Gastrocnemius medialis (tissue), 4 donors: Measurements from ENCODE around the gene EIF3I. TPM values are rescaled to one million over a fixed set of nuclear protein-coding genes. Genes with fewer than 3 reads are reported as not detected.
A peak's percentile ranks its signal among the peaks of the same experiment; 100 is the strongest.

Source experiments
- ATAC-seq, 2 donors: fragments of 150-250 bp; one replicate each; pipeline ENCODE4 v1.9.1; 2016
- DNase-seq, 2 donors: peaks; one replicate each; pipeline ENCODE4 v3.0.0-alpha.2; 2019
- H3K27ac ChIP-seq, 4 donors: fragments of 200-600 bp; sonication (generic); 1 replicate in 1 of 4; 2 replicates in 3 of 4; pipeline ENCODE4 v1.5.1; 2016 to 2018; ENCODE audit warnings: mild to moderate bottlenecking in 2 of 4, moderate library complexity in 1 of 4
- H3K27me3 ChIP-seq, 3 donors: fragments of 200-600 bp; sonication (generic) in 2 of 3; 1 replicate in 1 of 3; 2 replicates in 2 of 3; pipeline versions ENCODE4 v1.5.1 to v1.6.0; 2016 to 2019; ENCODE audit warnings: mild to moderate bottlenecking in 1 of 3, moderate library complexity in 1 of 3
- H3K36me3 ChIP-seq, 2 donors: fragments of 200-600 bp; sonication (generic) in 1 of 2; one replicate each; pipeline ENCODE4 v1.5.1; 2017 to 2018
- H3K4me1 ChIP-seq, 2 donors: fragments of 200-600 bp; sonication (generic) in 1 of 2; one replicate each; pipeline ENCODE4 v1.5.1; 2016 to 2017; ENCODE audit warnings: mild to moderate bottlenecking in 2 of 2
- H3K4me3 ChIP-seq, 4 donors: fragments of 200-600 bp; sonication (generic) in 3 of 4; 1 replicate in 1 of 4; 2 replicates in 3 of 4; pipeline ENCODE4 v1.5.1; 2016 to 2019; ENCODE audit warnings: mild to moderate bottlenecking in 2 of 4
- H3K9me3 ChIP-seq, 3 donors: fragments of 200-600 bp; sonication (generic) in 2 of 3; 1 replicate in 1 of 3; 2 replicates in 2 of 3; pipeline ENCODE4 v1.5.1; 2016 to 2019
- POLR2A ChIP-seq, 2 donors: fragments of 450-650 bp; IDR thresholded peaks; one replicate each; pipeline ENCODE4 v1.6.1; 2017; ENCODE audit warnings: antibody characterized with exemption in 2 of 2, mild to moderate bottlenecking in 2 of 2, moderate library complexity in 2 of 2
- in situ Hi-C, 4 donors: fragments of 200-750 bp; cut with MboI; loops; one replicate each; pipeline versions ENCODE4 v1.15.0 to v1.8.0; 2017; ENCODE audit warnings: low sequenced_read_pairs in 4 of 4
- intact Hi-C: fragments of 100-400 bp; cut with DNase I; formaldehyde crosslinking; loops from one replicate; pipeline ENCODE4 v1.15.1; 2023; ENCODE audit warnings: low total_unique reads
- total RNA-seq, 4 donors: library from RNA; depleted of rRNA; stranded (reverse); fragments of >200 nt; gene quantifications; one replicate each; pipeline versions ENCODE4 v1.1.0 to v1.2.3, GENCODE V29; 2016
- TF ChIP-seq, protein P1 (sequence below), 5 experiments: fragments of 450-650 bp in 3 of 5; fragments of 200-600 bp in 2 of 5; sonication (generic) in 2 of 5; IDR thresholded peaks in 4 of 5; conservative IDR thresholded peaks in 1 of 5; 1 replicate in 4 of 5; 2 replicates in 1 of 5; pipeline ENCODE4 v1.5.1; 2016 to 2019; ENCODE audit warnings: antibody characterized with exemption in 5 of 5, mild to moderate bottlenecking in 3 of 5, moderate library complexity in 3 of 5

The EIF3I gene
- total RNA-seq, 4 donors from 2014 or later: 211 to 294 (median 245) TPM

DNA sequence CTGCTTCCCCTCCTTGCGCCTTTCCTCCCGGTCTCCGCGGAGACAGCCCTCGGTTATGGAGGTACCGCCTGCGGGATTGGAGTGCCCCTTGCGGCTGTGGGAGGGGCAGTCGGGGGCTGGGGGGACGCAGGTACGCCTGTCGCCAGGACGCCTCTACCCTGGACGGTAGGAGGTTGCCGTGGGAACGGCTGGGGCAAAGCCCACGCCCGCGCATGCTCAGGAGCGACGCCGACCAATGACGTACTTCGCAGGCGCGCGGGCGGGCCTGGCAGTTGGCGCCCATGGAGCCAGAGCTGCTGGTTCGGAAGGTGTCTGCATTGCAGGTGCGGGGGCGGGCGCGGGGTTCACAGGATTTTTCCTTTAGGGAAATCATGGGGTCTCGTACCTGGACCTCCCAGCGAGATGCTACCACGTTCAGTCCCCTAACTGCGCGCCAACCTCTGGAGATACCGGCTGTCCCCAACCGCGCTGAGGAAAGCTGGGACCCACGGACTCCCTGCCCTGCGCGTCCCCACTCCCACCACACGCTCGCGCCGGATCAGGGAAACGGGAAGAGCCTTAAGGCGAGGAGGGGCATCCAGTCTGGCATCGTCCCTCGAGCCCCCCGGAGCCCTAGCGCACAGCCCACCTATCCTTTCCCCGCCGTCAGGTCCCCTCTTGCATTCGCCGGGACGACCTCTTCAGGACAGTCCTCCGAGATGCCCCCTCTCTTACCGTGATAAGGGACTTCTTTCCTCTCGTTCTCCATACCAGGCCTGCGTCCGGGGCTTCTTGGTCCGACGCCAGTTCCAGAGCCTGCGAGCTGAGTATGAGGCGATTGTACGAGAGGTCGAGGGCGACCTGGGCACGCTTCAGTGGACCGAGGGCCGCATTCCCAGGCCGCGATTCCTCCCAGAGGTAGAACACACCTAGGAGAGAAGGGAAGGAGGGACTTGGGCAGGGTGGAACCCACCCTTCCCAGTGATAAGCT, 16.5 kb upstream of the EIF3I start, which contains the start of gene IQCC:
TSS of gene IQCC (plus strand) at position 271 of the 970 bp plus-strand sequence. CDS start at position 282, 11 bp downstream.
- DNase-seq: peak; percentile 72 to 76
- TF ChIP-seq, protein P1, sequence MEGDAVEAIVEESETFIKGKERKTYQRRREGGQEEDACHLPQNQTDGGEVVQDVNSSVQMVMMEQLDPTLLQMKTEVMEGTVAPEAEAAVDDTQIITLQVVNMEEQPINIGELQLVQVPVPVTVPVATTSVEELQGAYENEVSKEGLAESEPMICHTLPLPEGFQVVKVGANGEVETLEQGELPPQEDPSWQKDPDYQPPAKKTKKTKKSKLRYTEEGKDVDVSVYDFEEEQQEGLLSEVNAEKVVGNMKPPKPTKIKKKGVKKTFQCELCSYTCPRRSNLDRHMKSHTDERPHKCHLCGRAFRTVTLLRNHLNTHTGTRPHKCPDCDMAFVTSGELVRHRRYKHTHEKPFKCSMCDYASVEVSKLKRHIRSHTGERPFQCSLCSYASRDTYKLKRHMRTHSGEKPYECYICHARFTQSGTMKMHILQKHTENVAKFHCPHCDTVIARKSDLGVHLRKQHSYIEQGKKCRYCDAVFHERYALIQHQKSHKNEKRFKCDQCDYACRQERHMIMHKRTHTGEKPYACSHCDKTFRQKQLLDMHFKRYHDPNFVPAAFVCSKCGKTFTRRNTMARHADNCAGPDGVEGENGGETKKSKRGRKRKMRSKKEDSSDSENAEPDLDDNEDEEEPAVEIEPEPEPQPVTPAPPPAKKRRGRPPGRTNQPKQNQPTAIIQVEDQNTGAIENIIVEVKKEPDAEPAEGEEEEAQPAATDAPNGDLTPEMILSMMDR (IDR thresholded peaks at IDR 0.05 in 4 of 5, conservative IDR thresholded peaks at IDR 0.05 in 1 of 5): no peak
- TF ChIP-seq POLR2A (IDR thresholded peaks at IDR 0.05): peak; percentile 41 to 44
- intact Hi-C loops: loop anchor here (10.0 kb wide), 1 partner anchor 271 kb away; the partner anchor contains the start of gene PTP4A2
- no peaks in the 10 kb centered on the region for H3K36me3 ChIP-seq
- H3K4me3 ChIP-seq: peak within 1 kb of the TSS; percentile 61 to 76 (median 73)
- ATAC-seq: peak; percentile 64 to 75
- peaks cover 30 to 34% of the 10 kb centered on the region in 2 donors for H3K4me1 ChIP-seq
- no peaks in the 10 kb centered on the region for H3K27me3 ChIP-seq
- no peaks in the 10 kb centered on the region for H3K9me3 ChIP-seq
- in situ Hi-C loops: no loop called here
- peak within 1 kb of the TSS; percentile 60 to 74 (median 72) for H3K27ac ChIP-seq

DNA sequence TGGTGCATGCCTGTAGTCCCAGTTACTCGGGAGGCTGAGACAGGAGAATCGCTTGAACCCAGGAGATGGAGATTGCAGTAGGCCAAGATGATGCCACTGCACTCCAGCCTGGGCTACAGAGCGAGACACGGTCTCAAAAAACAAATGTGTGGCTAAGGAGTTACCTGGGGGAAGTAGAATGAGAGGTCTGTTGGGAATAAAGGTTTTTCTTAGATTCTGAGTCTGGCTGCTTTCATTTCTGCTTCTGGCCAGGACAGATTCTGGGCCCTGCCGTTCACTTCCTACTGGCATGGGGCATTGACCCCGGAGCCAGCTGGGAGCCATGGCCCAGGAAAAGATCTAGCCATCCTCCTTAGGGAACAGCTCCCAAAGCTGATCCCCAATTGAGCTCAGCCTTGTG, 13.7 kb upstream of the EIF3I start:
- Histone ChIP-seq H3K4me3 (no peak overlapping the region), H3K27me3 (no peaks in the 10 kb centered on the region), H3K4me1 (peaks cover 10 to 22% of the 10 kb centered on the region in 2 donors), H3K36me3 (no peaks in the 10 kb centered on the region), H3K27ac (no peak overlapping the region), H3K9me3 (no peaks in the 10 kb centered on the region)
- intact Hi-C loops: loop anchor here (10.0 kb wide), 1 partner anchor 274 kb away; the partner anchor contains the start of gene PTP4A2
- in situ Hi-C loops: no loop called here
- no peak for ATAC-seq
- no peak for TF ChIP-seq POLR2A (IDR thresholded peaks at IDR 0.05)
- TF ChIP-seq, protein P1 (IDR thresholded peaks at IDR 0.05 in 4 of 5, conservative IDR thresholded peaks at IDR 0.05 in 1 of 5): no peak
- DNase-seq: no peak

DNA sequence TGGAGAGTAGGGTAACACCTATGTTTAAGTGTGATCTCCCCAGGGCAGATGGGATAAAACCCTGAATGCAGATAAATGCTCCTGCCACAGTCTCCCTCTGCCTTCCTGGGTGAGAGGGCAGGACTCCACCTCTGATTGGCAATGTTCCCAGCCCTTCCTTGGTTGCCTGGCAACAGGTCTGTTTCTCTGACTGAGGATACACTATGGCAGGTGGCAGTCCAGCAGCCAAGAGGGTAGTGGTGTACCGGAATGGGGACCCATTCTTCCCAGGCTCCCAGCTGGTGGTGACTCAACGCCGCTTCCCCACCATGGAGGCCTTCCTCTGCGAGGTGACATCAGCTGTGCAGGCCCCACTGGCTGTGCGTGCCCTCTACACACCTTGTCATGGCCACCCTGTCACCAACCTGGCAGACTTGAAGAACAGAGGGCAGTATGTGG, 13.3 kb upstream of the EIF3I start, which contains the start of gene DCDC2B:
TSS of gene DCDC2B (plus strand) at position 199 of the 438 bp plus-strand sequence. CDS start at position 204, 5 bp downstream.
- peak in 1 of 2 donors; percentile 42 for DNase-seq

More for the DNA sequence above, 13.3 kb upstream of the EIF3I start, which contains the start of gene DCDC2B:
- no peaks in the 10 kb centered on the region for H3K9me3 ChIP-seq
- no peak for ATAC-seq
- intact Hi-C loops (loop anchor here (10.0 kb wide), 1 partner anchor 274 kb away; the partner anchor contains the start of gene PTP4A2), in situ Hi-C loops (no loop called here)
- peaks cover 10 to 22% of the 10 kb centered on the region in 2 donors for H3K4me1 ChIP-seq
- TF ChIP-seq, protein P1 (IDR thresholded peaks at IDR 0.05 in 4 of 5, conservative IDR thresholded peaks at IDR 0.05 in 1 of 5): no peak
- TF ChIP-seq POLR2A (IDR thresholded peaks at IDR 0.05): no peak
- H3K27me3 ChIP-seq: no peaks in the 10 kb centered on the region
- H3K36me3 ChIP-seq: no peaks in the 10 kb centered on the region
- H3K4me3 ChIP-seq: no peak within 1 kb of the TSS
- peak within 1 kb of the TSS in 1 of 4 donors; percentile 5 for H3K27ac ChIP-seq
